HG03457 (cell line): Measurements from ENCODE around the gene GPSM3.

Experiments
- ATAC-seq: cut with Tn5 transposase; IDR thresholded peaks from one replicate; pipeline ENCODE4 v1.9.1; 2021; ENCODE audit warnings: moderate number of reproducible peaks; ENCODE audit not compliant: unreplicated experiment

Gene GPSM3

GRCh38 chr6:32175711-32176475, 16.6 kb downstream of the GPSM3 start, which contains the start of gene AGPAT1:
TSS of gene AGPAT1 (minus strand) at chr6:32176084. CDS start at chr6:32171496, 4,588 bp downstream.
- ATAC-seq: no peak

- no peak for ATAC-seq
Observed at GRCh38 chr6:32175322-32175710, 17.1 kb downstream of the GPSM3 start.

GRCh38 chr6:32174416-32174815, 18.0 kb downstream of the GPSM3 start:
- no peak for ATAC-seq

- ATAC-seq: no peak
Observed at GRCh38 chr6:32173051-32173727, 19.3 kb downstream of the GPSM3 start.

GRCh38 chr6:32171234-32171633, 21.2 kb downstream of the GPSM3 start:
- ATAC-seq: no peak

GRCh38 chr6:32170294-32170693, 22.1 kb downstream of the GPSM3 start:
- no peak for ATAC-seq

GRCh38 chr6:32168807-32169591, 23.4 kb downstream of the GPSM3 start:
- no peak for ATAC-seq

- ATAC-seq: no peak
Observed at GRCh38 chr6:32168350-32168749, 24.1 kb downstream of the GPSM3 start.

GRCh38 chr6:32167761-32168262, 24.6 kb downstream of the GPSM3 start:
- no peak for ATAC-seq

GRCh38 chr6:32167154-32167760, 25.2 kb downstream of the GPSM3 start:
- no peak for ATAC-seq

- no peak for ATAC-seq
Observed at GRCh38 chr6:32166411-32167061, 25.9 kb downstream of the GPSM3 start.

- ATAC-seq: no peak
Observed at GRCh38 chr6:32164295-32164694, 28.1 kb downstream of the GPSM3 start, which contains the start of gene EGFL8. TSS of gene EGFL8 (plus strand) at chr6:32164595. CDS start at chr6:32166166, 1,571 bp downstream.

GRCh38 chr6:32163559-32164258, 28.7 kb downstream of the GPSM3 start:
- ATAC-seq: no peak

GRCh38 chr6:32158052-32158451, 34.4 kb downstream of the GPSM3 start:
- no peak for ATAC-seq

GRCh38 chr6:32156891-32157290, 35.6 kb downstream of the GPSM3 start:
- no peak for ATAC-seq

GRCh38 chr6:32154514-32155161, 37.8 kb downstream of the GPSM3 start:
- no peak for ATAC-seq

- ATAC-seq: no peak
Observed at GRCh38 chr6:32153564-32154513, 38.6 kb downstream of the GPSM3 start, which contains the start of gene PPT2. TSS of gene PPT2 (plus strand) at chr6:32154141. CDS start at chr6:32154595, 454 bp downstream.
